HepG2 (cell line): ENCODE data around the gene SEMA6B. TPM values are rescaled to one million over a fixed set of nuclear protein-coding genes. Genes with fewer than 3 reads are reported as not detected.
A peak's percentile ranks its signal among the peaks of the same experiment; 100 is the strongest.

Experiments used
- ADNP ChIP-seq: sonication (generic); formaldehyde crosslinking; IDR thresholded peaks from 2 replicates; pipeline ENCODE4 v1.4.0; 2020; ENCODE audit warnings: missing genetic modification reagents
- AGO2 ChIP-seq: fragments of 200-400 bp; formaldehyde crosslinking; optimal IDR thresholded peaks from 2 replicates; pipeline ENCODE3; 2017; ENCODE audit warnings: mild to moderate bottlenecking, low read depth, low read length, moderate library complexity
- MTF2 ChIP-seq: sonication (generic); formaldehyde crosslinking; IDR thresholded peaks from 2 replicates; pipeline ENCODE4 v1.5.0; 2020; ENCODE audit warnings: missing genetic modification reagents, borderline replicate concordance
- NCOA1 ChIP-seq: sonication (generic); formaldehyde crosslinking; IDR thresholded peaks from 2 replicates; pipeline ENCODE4 v1.9.0; 2021; ENCODE audit warnings: missing genetic modification reagents
- ZNF430 ChIP-seq: sonication (generic); formaldehyde crosslinking; IDR thresholded peaks from 2 replicates; pipeline ENCODE4 v1.9.0; 2021; ENCODE audit warnings: mild to moderate bottlenecking, missing genetic modification reagents
- ZSCAN21 ChIP-seq: sonication (generic); formaldehyde crosslinking; IDR thresholded peaks from 2 replicates; pipeline ENCODE4 v1.8.0; 2022; ENCODE audit warnings: mild to moderate bottlenecking, missing genetic modification reagents, moderate library complexity, borderline replicate concordance
- polyA plus RNA-seq, 8 experiments: library from polyadenylated mRNA; depleted of rRNA in 3 of 8; stranded (reverse) in 7 of 8; unstranded in 1 of 8; fragments of >200 nt; fragmentation: Illumina TruSeq in 4 of 8; extraction: Trizol in 4 of 8; gene quantifications; 2 replicates each; pipeline versions ENCODE4 v1.2.1 to v1.2.3, GENCODE V29; 2011 to 2016; ENCODE audit warnings: low read depth in 4 of 8, missing spikeins in 1 of 8, mixed read lengths in 1 of 8; ENCODE audit not compliant: insufficient read depth in 1 of 8
- total RNA-seq, 5 experiments: library from RNA; depleted of rRNA; stranded (reverse); fragments of >200 nt; fragmentation: Illumina TruSeq; extraction: Trizol; gene quantifications; 2 replicates each; pipeline ENCODE4 v1.2.3, GENCODE V29; 2016; ENCODE audit warnings: low read depth in 1 of 5
- TF ChIP-seq, protein P1 (sequence below): sonication (generic); formaldehyde crosslinking; IDR thresholded peaks from 2 replicates; pipeline ENCODE4 v1.4.0; 2020; ENCODE audit warnings: missing genetic modification reagents
- TF ChIP-seq, protein P2 (sequence below): fragments of 450-650 bp; IDR thresholded peaks from 2 replicates; pipeline ENCODE4 v1.6.1; 2017
- TF ChIP-seq, protein P3 (sequence below): sonication (generic); formaldehyde crosslinking; IDR thresholded peaks from one replicate; pipeline ENCODE4 v1.5.1; 2020; ENCODE audit warnings: mild to moderate bottlenecking, missing genetic modification reagents; ENCODE audit errors: not compliant biosample characterization
- TF ChIP-seq, protein P4 (sequence below): IDR thresholded peaks from 2 replicates; pipeline ENCODE4 v1.6.1; 2016
- TF ChIP-seq, protein P5 (sequence below): sonication (generic); formaldehyde crosslinking; IDR thresholded peaks from 2 replicates; pipeline ENCODE4 v1.8.0; 2022; ENCODE audit warnings: mild to moderate bottlenecking, missing genetic modification reagents, moderate library complexity
- TF ChIP-seq, protein P6 (sequence below): sonication (generic); formaldehyde crosslinking; IDR thresholded peaks from 2 replicates; pipeline ENCODE4 v1.4.0; 2020; ENCODE audit warnings: missing genetic modification reagents

Gene SEMA6B
- total and polyA plus RNA-seq, 2 of the 13 experiments (the other 11 are each of a cell fraction or from before 2014, with no cell fraction given): 45.5 to 67.1 TPM

DNA sequence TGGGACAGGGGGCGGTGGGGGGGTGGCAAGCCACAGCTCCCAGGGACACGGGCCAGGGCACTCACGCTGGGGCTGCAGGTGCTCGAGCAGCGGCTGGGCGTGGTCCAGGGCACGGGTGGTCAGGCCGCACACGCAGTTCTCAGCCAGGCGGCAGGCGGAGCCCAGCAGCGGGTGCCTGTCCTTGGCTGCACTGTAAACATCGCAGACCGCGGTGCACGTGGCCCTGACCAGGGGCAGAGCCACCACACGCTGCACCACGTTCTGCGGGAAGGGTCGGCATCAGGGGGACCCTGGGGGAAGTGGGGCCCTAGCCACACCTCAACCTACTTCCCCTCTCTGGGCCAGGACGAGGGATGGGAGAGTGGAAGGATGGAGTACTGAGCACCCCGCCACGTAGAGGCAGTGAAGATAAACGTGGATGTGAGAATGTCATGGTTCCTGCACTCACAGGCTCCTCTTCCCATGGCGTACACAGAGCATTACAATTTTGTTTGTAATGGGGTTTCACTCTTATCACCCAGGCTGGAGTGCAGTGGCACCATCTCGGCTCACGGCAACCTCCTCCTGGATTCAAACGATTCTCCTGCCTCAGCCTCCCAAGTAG lies 27.8 kb downstream of the SEMA6B start (continued):
- TF ChIP-seq, protein P1, sequence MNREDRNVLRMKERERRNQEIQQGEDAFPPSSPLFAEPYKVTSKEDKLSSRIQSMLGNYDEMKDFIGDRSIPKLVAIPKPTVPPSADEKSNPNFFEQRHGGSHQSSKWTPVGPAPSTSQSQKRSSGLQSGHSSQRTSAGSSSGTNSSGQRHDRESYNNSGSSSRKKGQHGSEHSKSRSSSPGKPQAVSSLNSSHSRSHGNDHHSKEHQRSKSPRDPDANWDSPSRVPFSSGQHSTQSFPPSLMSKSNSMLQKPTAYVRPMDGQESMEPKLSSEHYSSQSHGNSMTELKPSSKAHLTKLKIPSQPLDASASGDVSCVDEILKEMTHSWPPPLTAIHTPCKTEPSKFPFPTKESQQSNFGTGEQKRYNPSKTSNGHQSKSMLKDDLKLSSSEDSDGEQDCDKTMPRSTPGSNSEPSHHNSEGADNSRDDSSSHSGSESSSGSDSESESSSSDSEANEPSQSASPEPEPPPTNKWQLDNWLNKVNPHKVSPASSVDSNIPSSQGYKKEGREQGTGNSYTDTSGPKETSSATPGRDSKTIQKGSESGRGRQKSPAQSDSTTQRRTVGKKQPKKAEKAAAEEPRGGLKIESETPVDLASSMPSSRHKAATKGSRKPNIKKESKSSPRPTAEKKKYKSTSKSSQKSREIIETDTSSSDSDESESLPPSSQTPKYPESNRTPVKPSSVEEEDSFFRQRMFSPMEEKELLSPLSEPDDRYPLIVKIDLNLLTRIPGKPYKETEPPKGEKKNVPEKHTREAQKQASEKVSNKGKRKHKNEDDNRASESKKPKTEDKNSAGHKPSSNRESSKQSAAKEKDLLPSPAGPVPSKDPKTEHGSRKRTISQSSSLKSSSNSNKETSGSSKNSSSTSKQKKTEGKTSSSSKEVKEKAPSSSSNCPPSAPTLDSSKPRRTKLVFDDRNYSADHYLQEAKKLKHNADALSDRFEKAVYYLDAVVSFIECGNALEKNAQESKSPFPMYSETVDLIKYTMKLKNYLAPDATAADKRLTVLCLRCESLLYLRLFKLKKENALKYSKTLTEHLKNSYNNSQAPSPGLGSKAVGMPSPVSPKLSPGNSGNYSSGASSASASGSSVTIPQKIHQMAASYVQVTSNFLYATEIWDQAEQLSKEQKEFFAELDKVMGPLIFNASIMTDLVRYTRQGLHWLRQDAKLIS (CRISPR knock-in tag): no peak
- TF ChIP-seq, protein P2, sequence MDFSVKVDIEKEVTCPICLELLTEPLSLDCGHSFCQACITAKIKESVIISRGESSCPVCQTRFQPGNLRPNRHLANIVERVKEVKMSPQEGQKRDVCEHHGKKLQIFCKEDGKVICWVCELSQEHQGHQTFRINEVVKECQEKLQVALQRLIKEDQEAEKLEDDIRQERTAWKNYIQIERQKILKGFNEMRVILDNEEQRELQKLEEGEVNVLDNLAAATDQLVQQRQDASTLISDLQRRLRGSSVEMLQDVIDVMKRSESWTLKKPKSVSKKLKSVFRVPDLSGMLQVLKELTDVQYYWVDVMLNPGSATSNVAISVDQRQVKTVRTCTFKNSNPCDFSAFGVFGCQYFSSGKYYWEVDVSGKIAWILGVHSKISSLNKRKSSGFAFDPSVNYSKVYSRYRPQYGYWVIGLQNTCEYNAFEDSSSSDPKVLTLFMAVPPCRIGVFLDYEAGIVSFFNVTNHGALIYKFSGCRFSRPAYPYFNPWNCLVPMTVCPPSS: no peak
- no peak for TF ChIP-seq ADNP (CRISPR knock-in tag)
- no peak for TF ChIP-seq MTF2
- TF ChIP-seq, protein P3, sequence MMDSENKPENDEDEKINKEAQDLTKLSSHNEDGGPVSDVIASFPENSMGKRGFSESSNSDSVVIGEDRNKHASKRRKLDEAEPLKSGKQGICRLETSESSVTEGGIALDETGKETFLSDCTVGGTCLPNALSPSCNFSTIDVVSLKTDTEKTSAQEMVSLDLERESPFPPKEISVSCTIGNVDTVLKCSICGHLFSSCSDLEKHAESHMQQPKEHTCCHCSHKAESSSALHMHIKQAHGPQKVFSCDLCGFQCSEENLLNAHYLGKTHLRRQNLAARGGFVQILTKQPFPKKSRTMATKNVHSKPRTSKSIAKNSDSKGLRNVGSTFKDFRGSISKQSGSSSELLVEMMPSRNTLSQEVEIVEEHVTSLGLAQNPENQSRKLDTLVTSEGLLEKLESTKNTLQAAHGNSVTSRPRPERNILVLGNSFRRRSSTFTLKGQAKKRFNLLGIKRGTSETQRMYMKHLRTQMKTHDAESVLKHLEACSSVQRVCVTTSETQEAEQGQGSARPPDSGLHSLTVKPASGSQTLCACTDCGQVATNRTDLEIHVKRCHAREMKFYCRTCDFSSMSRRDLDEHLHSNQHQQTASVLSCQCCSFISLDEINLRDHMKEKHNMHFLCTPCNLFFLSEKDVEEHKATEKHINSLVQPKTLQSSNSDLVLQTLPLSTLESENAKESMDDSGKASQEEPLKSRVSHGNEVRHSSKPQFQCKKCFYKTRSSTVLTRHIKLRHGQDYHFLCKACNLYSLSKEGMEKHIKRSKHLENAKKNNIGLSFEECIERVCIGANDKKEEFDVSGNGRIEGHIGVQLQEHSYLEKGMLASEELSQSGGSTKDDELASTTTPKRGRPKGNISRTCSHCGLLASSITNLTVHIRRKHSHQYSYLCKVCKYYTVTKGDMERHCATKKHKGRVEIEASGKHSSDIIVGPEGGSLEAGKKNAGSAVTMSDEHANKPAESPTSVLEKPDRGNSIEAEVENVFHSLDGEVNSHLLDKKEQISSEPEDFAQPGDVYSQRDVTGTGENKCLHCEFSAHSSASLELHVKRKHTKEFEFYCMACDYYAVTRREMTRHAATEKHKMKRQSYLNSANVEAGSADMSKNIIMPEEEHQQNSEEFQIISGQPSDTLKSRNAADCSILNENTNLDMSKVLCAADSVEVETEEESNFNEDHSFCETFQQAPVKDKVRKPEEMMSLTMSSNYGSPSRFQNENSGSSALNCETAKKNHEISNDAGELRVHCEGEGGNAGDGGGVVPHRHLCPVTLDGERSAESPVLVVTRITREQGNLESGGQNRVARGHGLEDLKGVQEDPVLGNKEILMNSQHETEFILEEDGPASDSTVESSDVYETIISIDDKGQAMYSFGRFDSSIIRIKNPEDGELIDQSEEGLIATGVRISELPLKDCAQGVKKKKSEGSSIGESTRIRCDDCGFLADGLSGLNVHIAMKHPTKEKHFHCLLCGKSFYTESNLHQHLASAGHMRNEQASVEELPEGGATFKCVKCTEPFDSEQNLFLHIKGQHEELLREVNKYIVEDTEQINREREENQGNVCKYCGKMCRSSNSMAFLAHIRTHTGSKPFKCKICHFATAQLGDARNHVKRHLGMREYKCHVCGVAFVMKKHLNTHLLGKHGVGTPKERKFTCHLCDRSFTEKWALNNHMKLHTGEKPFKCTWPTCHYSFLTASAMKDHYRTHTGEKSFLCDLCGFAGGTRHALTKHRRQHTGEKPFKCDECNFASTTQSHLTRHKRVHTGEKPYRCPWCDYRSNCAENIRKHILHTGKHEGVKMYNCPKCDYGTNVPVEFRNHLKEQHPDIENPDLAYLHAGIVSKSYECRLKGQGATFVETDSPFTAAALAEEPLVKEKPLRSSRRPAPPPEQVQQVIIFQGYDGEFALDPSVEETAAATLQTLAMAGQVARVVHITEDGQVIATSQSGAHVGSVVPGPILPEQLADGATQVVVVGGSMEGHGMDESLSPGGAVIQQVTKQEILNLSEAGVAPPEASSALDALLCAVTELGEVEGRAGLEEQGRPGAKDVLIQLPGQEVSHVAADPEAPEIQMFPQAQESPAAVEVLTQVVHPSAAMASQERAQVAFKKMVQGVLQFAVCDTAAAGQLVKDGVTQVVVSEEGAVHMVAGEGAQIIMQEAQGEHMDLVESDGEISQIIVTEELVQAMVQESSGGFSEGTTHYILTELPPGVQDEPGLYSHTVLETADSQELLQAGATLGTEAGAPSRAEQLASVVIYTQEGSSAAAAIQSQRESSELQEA (CRISPR knock-in tag): no peak
- TF ChIP-seq, protein P4, sequence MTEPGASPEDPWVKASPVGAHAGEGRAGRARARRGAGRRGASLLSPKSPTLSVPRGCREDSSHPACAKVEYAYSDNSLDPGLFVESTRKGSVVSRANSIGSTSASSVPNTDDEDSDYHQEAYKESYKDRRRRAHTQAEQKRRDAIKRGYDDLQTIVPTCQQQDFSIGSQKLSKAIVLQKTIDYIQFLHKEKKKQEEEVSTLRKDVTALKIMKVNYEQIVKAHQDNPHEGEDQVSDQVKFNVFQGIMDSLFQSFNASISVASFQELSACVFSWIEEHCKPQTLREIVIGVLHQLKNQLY (CRISPR knock-in tag): peak; percentile 92
- TF ChIP-seq ZSCAN21: peak; percentile 98
- no peak for TF ChIP-seq AGO2
- no peak for TF ChIP-seq NCOA1 (CRISPR knock-in tag)
- peak; percentile 96 for TF ChIP-seq ZNF430 (CRISPR knock-in tag)
- TF ChIP-seq, protein P5, sequence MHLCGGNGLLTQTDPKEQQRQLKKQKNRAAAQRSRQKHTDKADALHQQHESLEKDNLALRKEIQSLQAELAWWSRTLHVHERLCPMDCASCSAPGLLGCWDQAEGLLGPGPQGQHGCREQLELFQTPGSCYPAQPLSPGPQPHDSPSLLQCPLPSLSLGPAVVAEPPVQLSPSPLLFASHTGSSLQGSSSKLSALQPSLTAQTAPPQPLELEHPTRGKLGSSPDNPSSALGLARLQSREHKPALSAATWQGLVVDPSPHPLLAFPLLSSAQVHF: no peak
- TF ChIP-seq, protein P6, sequence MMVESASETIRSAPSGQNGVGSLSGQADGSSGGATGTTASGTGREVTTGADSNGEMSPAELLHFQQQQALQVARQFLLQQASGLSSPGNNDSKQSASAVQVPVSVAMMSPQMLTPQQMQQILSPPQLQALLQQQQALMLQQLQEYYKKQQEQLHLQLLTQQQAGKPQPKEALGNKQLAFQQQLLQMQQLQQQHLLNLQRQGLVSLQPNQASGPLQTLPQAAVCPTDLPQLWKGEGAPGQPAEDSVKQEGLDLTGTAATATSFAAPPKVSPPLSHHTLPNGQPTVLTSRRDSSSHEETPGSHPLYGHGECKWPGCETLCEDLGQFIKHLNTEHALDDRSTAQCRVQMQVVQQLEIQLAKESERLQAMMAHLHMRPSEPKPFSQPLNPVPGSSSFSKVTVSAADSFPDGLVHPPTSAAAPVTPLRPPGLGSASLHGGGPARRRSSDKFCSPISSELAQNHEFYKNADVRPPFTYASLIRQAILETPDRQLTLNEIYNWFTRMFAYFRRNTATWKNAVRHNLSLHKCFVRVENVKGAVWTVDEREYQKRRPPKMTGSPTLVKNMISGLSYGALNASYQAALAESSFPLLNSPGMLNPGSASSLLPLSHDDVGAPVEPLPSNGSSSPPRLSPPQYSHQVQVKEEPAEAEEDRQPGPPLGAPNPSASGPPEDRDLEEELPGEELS (CRISPR knock-in tag): 0 out of 2 replicates have a peak, but pooled peaks have one; percentile 33
